Vagina (tissue), 2 donors: Measurements from ENCODE around the gene ENO1. TPM values are rescaled to one million over a fixed set of nuclear protein-coding genes. Genes with fewer than 3 reads are reported as not detected.
"Not testable (repeated sequence)": the region's sequence is repeated elsewhere in the genome, so short reads cannot be mapped to it uniquely, and the experiment has no call there.

Source experiments
- DNase-seq, 2 donors: peaks; one replicate each; pipeline ENCODE4 v3.0.0-alpha.2; 2017; ENCODE audit errors: extremely low spot score in 2 of 2
- H3K27ac ChIP-seq: fragments of 200-600 bp; sonication (generic); one replicate; pipeline ENCODE4 v1.5.1; 2019
- H3K27me3 ChIP-seq: fragments of 200-600 bp; sonication (generic); one replicate; pipeline ENCODE4 v1.5.1; 2019
- H3K36me3 ChIP-seq, 2 donors: fragments of 200-600 bp; sonication (generic); one replicate each; pipeline ENCODE4 v1.5.1; 2017 to 2019
- H3K4me1 ChIP-seq: fragments of 200-600 bp; sonication (generic); one replicate; pipeline ENCODE4 v1.5.1; 2019
- H3K4me3 ChIP-seq, 2 donors: fragments of 200-600 bp; sonication (generic); 1 replicate in 1 of 2; 2 replicates in 1 of 2; pipeline ENCODE4 v1.5.1; 2016 to 2019
- H3K9me3 ChIP-seq: fragments of 200-600 bp; sonication (generic); one replicate; pipeline ENCODE4 v1.5.1; 2019
- CTCF ChIP-seq, 3 experiments: fragments of 450-650 bp in 2 of 3; fragments of 200-600 bp in 1 of 3; sonication (generic) in 1 of 3; IDR thresholded peaks; one replicate each; pipeline ENCODE4 v1.5.1; 2017 to 2019; ENCODE audit warnings: antibody characterized with exemption in 3 of 3, mild to moderate bottlenecking in 2 of 3, moderate library complexity in 2 of 3
- POLR2A ChIP-seq, 2 donors: fragments of 450-650 bp; IDR thresholded peaks; one replicate each; pipeline ENCODE4 v1.6.1; 2017; ENCODE audit warnings: antibody characterized with exemption in 2 of 2, mild to moderate bottlenecking in 2 of 2, moderate library complexity in 2 of 2
- POLR2AphosphoS5 ChIP-seq, 2 donors: sonication (generic); formaldehyde crosslinking; IDR thresholded peaks; one replicate each; pipeline ENCODE4 v1.9.0; 2017; ENCODE audit warnings: antibody characterized with exemption in 2 of 2, mild to moderate bottlenecking in 2 of 2, low read depth in 1 of 2; ENCODE audit not compliant: insufficient read depth in 1 of 2
- intact Hi-C: fragments of 100-400 bp; cut with DNase I; formaldehyde crosslinking; loops from one replicate; pipeline ENCODE4 v1.15.1; 2023
- total RNA-seq: library from RNA; depleted of rRNA; stranded (reverse); fragments of >200 nt; gene quantifications from one replicate; pipeline ENCODE4 v1.2.3, GENCODE V29; 2016

ENO1 gene
- total RNA-seq, 1 donor from 2014 or later: 558 TPM

- H3K27me3 ChIP-seq: no peaks in the 10 kb centered on the region
- H3K27ac ChIP-seq: peak overlapping the region; percentile 12
- intact Hi-C loops: no loop called here
Observed at GRCh38 chr1:8903410-8903809, 24.9 kb upstream of the ENO1 start.

GRCh38 chr1:8902765-8903164 lies 24.3 kb upstream of the ENO1 start:
- no peaks in the 10 kb centered on the region for H3K9me3 ChIP-seq
- DNase-seq: no peak
- H3K36me3 ChIP-seq: no peaks in the 10 kb centered on the region
- no peak for TF ChIP-seq CTCF (IDR thresholded peaks at IDR 0.05)
- TF ChIP-seq POLR2AphosphoS5 (IDR thresholded peaks at IDR 0.05; ENCODE audit: insufficient read depth in 1 of 2, low read depth in 1 of 2): no peak
- intact Hi-C loops: no loop called here
- peaks cover 33% of the 10 kb centered on the region for H3K4me1 ChIP-seq
- no peaks in the 10 kb centered on the region for H3K27me3 ChIP-seq
- peak overlapping the region; percentile 12 for H3K27ac ChIP-seq
- no peak overlapping the region for H3K4me3 ChIP-seq

More at GRCh38 chr1:8903410-8903809, 24.9 kb upstream of the ENO1 start:
- H3K9me3 ChIP-seq: no peaks in the 10 kb centered on the region
- TF ChIP-seq CTCF (IDR thresholded peaks at IDR 0.05): no peak
- TF ChIP-seq POLR2A (IDR thresholded peaks at IDR 0.05): no peak
- DNase-seq: no peak
- H3K4me1 ChIP-seq: peaks cover 33% of the 10 kb centered on the region
- no peaks in the 10 kb centered on the region for H3K36me3 ChIP-seq
- H3K4me3 ChIP-seq: no peak overlapping the region

DNA sequence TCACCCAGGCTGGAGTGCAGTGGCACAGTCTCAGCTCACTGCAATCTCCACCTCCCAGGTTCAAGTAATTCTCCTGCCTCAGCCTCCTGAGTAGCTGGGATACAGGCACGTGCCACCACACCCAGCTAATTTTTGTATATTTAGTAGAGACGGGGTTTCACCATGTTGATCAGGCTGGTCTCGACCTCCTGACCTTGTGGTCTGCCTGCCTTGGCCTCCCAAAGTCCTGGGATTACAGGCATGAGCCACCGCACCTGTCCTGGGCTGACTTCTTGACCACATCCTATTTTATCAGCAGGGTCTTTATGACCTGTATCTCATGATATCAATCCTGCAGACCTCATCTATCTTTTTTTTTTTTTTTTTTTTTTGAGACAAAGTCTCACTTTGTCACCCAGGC lies 22.2 kb upstream of the ENO1 start:
- H3K27ac ChIP-seq, H3K4me3 ChIP-seq, DNase-seq, H3K9me3 ChIP-seq, intact Hi-C loops, H3K36me3 ChIP-seq, H3K27me3 ChIP-seq: not testable (repeated sequence)
- H3K4me1 ChIP-seq: peaks cover 26% of the 10 kb centered on the region

GRCh38 chr1:8899046-8899445 lies 20.6 kb upstream of the ENO1 start:
- Histone ChIP-seq H3K4me1 (peaks cover 10% of the 10 kb centered on the region), H3K27ac (no peak overlapping the region), H3K4me3 (no peak overlapping the region), H3K36me3 (no peaks in the 10 kb centered on the region), H3K9me3 (no peaks in the 10 kb centered on the region), H3K27me3 (no peaks in the 10 kb centered on the region)
- no peak for TF ChIP-seq CTCF (IDR thresholded peaks at IDR 0.05)
- TF ChIP-seq POLR2A (IDR thresholded peaks at IDR 0.05): no peak
- no peak for TF ChIP-seq POLR2AphosphoS5 (IDR thresholded peaks at IDR 0.05; ENCODE audit: insufficient read depth in 1 of 2, low read depth in 1 of 2)
- no peak for DNase-seq
- intact Hi-C loops: no loop called here

DNA sequence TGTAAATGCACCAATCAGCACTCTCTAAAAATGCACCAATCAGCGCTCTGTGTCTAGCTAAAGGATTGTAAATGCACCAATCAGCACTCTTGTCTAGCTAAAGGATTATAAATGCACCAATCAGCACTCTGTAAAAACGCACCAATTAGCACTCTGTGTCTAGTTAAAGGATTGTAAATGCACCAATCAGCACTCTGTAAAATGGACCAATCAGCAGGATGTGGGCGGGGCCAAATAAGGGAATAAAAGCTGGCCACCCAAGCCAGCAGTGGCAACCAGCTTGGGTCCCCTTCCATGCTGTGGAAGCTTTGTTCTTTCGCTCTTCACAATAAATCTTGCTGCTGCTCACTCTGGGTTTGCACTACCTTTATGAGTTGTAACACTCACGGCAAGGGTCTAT lies 19.9 kb upstream of the ENO1 start:
- H3K27ac ChIP-seq, H3K9me3 ChIP-seq, H3K4me1 ChIP-seq, intact Hi-C loops, H3K4me3 ChIP-seq, H3K36me3 ChIP-seq, H3K27me3 ChIP-seq, DNase-seq: not testable (repeated sequence)

DNA sequence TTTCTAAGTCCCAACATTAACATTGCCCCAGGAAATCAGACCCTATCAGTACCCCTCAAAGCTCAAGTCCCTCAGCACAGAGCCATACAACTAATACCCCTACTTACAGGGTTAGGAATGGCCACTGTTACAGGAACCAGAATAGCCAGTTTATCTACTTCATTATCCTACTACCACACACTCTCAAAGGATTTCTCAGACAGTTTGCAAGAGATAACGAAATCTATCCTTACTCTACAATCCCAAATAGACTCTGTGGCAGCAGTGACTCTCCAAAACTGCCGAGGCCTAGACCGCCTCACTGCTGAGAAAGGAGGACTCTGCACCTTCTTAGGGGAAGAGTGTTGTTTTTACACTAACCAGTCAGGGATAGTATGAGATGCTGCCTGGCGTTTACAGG lies 19.0 kb upstream of the ENO1 start:
- H3K4me3 ChIP-seq, H3K36me3 ChIP-seq, H3K27ac ChIP-seq, H3K27me3 ChIP-seq, H3K4me1 ChIP-seq, H3K9me3 ChIP-seq, intact Hi-C loops, DNase-seq: not testable (repeated sequence)

- H3K27ac ChIP-seq, H3K36me3 ChIP-seq, H3K27me3 ChIP-seq, H3K9me3 ChIP-seq, H3K4me3 ChIP-seq, DNase-seq, H3K4me1 ChIP-seq, intact Hi-C loops: not testable (repeated sequence)
Observed at GRCh38 chr1:8896775-8897174, 18.3 kb upstream of the ENO1 start.
